Retinal pigment epithelial cell (primary cell): ENCODE measurements around the gene SLC25A47.

ENCODE experiments used
- DNase-seq: peaks from one replicate; pipeline ENCODE4 v3.0.0-alpha.2; 2010; ENCODE audit warnings: low read depth
- H3K4me3 ChIP-seq: 2 replicates; pipeline ENCODE4 v1.5.1; 2011; ENCODE audit warnings: mild to moderate bottlenecking, low read length, control low read depth, moderate library complexity
- CTCF ChIP-seq: conservative IDR thresholded peaks from 2 replicates; pipeline ENCODE4 v1.5.1; 2011; ENCODE audit warnings: low read depth, low read length, control low read depth, inconsistent platforms

The SLC25A47 gene

GRCh38 chr14:100303179-100303578 lies 20.0 kb upstream of the SLC25A47 start:
- no peak for DNase-seq
- no peak overlapping the region for H3K4me3 ChIP-seq
- peak; percentile 73 for TF ChIP-seq CTCF

GRCh38 chr14:100303925-100304324 lies 19.2 kb upstream of the SLC25A47 start:
- no peak overlapping the region for H3K4me3 ChIP-seq
- no peak for TF ChIP-seq CTCF

GRCh38 chr14:100304825-100305323 lies 18.3 kb upstream of the SLC25A47 start:
- no peak for TF ChIP-seq CTCF
- DNase-seq = peak; percentile 43
- H3K4me3 ChIP-seq = peak overlapping the region; percentile 71

More at GRCh38 chr14:100303925-100304324, 19.2 kb upstream of the SLC25A47 start:
- no peak for DNase-seq

GRCh38 chr14:100305324-100306100 lies 17.6 kb upstream of the SLC25A47 start:
- no peak for TF ChIP-seq CTCF
- DNase-seq = no peak
- H3K4me3 ChIP-seq = peak overlapping the region; percentile 71

GRCh38 chr14:100306101-100306997 lies 16.8 kb upstream of the SLC25A47 start, which contains the start of gene SLC25A29:
SLC25A29 (minus strand) TSS chr14:100306444; CDS start chr14:100306232, 212 bp downstream.
- peak; percentile 42 for DNase-seq
- TF ChIP-seq CTCF = no peak

GRCh38 chr14:100306998-100307765 lies 16.0 kb upstream of the SLC25A47 start:
- peak overlapping the region; percentile 73 for H3K4me3 ChIP-seq

More at GRCh38 chr14:100306101-100306997, 16.8 kb upstream of the SLC25A47 start, which contains the start of gene SLC25A29:
- H3K4me3 ChIP-seq = peak within 1 kb of the TSS; percentile 73

More at GRCh38 chr14:100306998-100307765, 16.0 kb upstream of the SLC25A47 start:
- TF ChIP-seq CTCF = no peak
- no peak for DNase-seq
